OCI-M2 (cell line): ENCODE results near the gene NBPF3.
A peak's percentile ranks its signal among the peaks of the same experiment; 100 is the strongest.
"Not testable (repeated sequence)": the region's sequence is repeated elsewhere in the genome, so short reads cannot be mapped to it uniquely, and the experiment has no call there.

ENCODE experiments used
- DNase-seq: peaks from one replicate; lab custom pipeline; 2025; ENCODE audit not compliant: unreplicated experiment; lab: John Stamatoyannopoulos, UW

NBPF3 gene

DNA sequence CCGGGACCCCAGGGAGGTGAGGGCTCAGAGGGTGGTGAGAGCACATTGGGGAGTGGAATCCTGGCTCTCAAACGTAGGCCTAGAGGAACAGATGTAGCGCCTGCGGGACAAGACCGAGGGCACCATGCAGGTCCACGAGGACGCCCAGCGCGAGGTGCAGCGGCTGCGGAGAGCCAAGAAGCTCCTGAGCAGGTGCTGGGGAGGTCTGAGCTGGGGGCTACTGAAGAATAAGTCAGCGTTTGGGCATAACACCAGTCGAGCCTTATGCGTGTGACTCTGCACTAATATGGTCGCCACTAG, 2.6 kb upstream of the NBPF3 start:
- DNase-seq: no peak

DNA sequence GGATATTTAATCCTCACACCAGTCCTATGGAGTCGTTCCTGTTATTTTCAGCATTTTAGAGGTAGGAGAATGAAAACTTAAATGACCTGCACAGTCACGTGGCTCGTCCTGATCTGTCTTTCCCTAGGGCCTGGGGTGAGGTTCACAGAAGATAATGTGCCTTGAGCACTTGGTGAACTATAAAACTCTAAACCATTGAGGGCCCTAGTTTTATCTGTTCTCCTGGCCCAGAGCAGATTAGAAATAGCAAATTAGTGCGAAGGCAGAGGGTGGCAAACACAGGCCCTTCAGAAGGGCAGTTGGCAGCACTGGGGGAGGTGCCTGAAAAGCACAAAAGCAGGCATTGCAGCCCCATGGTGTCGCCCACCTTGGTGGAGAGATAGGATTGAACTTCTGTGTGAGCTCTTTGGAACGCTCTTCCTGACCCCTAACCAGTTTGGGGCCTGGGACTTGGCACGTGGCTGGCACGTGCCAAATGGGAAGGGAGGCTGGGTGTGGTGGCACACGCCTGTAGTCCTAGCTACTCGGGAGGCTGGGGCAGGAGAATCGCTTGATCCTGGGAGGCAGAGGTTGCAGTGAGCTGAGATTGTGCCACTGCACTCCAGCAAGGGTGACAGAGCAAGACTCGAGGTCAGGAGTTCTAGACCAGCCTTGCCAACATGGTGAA, 1.2 kb upstream of the NBPF3 start:
- DNase-seq: not testable (repeated sequence)

DNA sequence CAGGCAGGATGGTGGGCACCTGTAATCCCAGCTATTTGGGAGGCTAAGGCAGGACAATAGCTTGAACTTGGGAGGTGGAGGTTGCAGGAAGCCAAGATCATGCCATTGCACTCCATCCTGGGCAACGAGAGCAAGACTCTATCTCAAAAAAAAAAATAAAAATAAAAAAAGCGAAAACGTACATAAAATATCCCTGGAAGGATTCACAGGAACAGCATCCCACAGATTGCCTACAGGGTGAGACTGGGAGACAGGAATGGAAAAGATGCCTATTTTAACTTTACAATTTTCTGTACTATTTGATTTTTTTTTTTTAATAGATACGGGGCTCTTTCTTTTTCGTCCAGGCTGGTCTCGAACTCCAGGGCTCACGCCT, 604 bp upstream of the NBPF3 start:
- DNase-seq: no peak

DNA sequence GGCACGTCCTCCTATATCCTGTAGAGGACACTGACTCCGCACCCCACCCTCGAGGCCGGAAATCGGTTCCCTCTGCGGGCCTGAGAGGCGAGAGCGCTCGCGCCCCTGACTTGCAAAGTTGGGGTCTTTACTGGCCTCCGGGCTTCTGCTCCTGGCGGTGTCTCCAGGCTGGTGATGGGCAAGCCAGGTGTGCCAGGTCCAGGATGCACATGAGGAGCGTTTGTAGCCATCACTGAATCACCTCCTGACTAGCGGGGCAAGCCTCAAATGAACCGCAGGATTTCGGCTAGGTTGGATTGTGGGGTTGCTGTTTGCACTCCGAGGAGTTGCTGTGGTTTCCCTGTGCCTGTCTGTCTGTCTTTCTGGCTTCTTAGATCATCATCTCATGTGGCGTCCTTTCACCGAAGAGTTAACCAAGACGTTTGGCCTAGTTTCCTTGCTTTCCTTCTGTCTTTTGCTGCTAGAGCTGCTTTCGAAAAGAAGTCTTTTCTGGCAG, 741 bp downstream of the NBPF3 start:
- not testable (repeated sequence) for DNase-seq

DNA sequence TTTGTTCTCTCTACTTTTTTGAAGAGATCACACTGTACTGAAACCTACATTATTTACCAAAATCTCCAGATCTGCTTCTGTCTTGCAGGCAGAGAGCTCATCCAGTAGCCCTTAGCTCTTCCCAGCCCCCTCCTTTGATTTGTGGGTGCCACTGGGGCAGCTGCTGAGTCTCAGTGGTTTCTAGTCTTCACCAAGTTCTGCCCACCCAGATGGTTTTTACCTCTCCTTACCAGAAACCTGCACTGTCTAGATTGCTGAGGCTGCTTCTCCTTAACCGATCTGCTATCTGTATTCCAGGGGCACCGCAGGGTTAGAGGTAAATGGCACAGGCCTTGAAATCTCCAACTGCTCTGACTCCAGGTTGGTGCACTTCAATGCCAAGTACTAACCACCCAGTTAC, 6.7 kb downstream of the NBPF3 start:
- not testable (repeated sequence) for DNase-seq

DNA sequence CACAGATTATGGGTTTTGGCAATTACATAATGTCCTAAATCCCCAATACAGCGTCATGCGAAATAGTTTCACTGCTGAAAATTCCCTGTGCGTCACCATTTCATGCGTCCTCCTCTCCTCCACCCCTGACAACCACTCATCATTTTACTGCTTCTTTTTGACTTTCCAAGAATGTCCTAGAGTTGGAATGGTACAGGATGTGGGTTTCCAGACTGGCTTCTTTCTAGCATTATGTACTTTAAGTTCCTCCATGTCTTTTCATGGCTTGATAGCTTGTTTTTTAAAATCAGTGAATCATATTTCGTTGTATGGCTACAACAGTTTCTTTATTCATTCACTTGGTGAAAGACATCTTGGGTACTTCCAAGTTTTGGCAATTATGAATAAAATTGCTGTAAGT, 7.4 kb downstream of the NBPF3 start:
- no peak for DNase-seq

DNA sequence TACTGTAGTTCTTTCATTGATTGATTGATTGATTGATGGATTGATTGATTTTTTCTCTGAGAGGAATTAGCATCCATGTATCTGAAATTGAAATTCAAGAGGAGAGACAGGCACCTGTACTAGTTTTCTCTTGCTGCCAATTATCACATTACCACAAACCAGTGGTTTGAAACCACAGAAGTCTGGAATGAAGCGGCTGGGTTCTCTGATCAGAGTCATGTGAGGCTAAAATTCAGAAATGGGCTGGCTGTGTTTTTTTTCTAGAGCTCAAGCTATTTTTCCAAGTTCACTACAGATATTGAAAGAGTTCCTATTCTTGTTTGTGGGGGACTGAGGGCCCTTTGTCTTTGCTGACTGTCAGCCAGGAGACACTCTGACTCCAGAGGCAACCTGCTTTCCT, 10.0 kb downstream of the NBPF3 start:
- DNase-seq: no peak

DNA sequence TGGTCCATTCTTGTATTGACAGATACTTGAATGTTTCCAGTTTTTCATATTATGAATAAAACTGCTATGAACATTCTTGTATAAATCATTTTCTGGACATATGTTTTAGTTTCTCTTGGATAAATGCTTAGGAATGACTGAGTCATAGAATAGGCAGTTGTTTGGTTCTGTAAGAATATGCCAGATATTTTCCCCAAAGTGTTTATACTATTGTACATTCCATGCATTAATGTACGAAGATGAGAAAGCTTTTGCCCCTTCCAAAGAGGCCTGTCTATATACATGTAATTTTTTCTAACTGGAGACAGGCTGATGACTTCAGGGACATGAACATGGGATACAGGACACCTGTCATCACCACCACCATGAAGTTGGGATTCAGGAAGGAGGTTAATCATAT, 11.3 kb downstream of the NBPF3 start:
- no peak for DNase-seq

DNA sequence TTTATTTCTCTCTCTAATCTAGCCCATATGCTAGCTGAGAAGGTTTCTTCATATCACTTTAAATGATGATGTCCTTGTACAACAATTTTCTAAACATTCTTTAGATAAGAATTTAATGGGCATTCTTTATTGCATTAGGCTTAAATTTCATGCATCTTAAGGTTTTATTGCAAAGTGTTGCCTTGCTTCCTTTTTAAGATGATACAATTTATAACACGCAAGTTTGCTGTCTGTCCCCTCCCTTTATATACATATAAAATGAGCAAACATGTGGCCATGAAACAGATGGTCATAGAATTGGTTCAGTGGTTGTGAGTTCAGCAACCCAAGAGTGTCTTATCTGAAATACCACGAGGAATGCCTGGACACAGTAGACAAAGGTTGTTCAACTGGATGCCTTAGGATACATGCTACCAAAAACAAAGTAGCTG, 12.1 kb downstream of the NBPF3 start:
- peak; percentile 21 for DNase-seq

DNA sequence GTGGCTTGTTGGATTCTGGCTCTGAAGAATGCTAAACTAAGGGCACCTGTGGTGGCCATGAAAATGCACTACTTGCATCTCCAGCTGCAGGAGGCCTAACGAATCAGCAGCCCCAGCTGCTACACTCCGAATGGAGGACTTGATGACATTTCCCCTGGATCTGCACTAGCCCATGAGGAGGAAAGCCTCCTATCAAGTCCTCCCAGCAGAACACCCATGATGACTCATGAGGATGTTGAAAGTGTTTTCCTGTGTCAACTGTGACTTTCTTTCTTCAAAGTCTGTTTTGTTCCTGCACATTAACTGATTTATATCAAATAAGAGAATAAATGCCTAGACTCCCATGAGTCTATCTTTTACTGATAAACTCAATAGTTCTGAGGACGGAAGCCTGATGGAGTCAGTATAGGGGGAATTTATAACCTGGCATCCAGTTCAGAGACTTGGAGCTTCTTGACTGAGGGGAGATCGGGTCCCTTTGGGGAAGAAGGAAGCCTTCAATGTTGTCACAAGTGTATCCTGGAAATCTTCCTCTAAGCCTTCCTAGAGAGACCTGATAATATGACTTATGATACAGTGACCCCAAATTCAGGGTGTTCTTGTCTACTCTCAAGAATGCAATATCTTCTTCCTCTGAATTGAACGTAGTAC, 14.2 kb downstream of the NBPF3 start:
- peak; percentile 18 for DNase-seq

DNA sequence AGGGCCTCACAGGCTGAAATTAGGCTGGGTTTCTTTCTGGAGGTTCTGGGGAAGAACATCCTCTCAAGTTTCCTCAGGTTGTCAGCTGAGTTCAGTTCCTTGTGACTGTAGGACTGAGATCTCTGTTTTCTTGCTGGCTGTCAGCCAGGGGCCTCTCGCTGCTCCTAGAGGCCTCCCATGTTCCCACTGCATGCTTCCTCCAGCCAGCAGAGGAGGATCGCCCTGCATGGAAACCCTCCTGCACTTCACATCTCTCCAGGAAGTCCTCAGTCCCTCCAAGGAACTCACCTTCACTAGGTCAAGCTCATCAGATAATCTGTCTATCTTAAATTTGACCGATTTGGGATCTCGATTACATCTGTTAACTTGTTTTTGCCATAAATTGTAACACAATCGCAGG, 15.0 kb downstream of the NBPF3 start:
- not testable (repeated sequence) for DNase-seq

DNA sequence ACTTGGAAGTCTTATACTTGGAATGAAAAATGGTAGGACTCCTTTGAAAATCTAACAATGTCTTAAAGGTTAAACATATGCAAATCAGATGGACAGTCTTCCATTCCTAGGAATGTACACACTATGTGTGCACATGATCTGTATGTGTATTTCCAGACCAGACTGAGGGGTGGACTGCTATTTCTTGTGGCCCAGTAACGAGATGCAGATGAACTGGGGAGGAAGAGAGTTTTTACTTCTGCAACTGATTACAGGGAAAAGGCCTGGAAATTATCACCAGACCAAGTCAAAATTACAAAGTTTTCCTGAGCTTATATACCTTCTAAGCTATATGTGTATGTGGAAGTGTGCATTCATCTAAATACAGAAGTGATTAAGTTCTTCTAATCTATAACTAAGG, 17.7 kb downstream of the NBPF3 start:
- no peak for DNase-seq

DNA sequence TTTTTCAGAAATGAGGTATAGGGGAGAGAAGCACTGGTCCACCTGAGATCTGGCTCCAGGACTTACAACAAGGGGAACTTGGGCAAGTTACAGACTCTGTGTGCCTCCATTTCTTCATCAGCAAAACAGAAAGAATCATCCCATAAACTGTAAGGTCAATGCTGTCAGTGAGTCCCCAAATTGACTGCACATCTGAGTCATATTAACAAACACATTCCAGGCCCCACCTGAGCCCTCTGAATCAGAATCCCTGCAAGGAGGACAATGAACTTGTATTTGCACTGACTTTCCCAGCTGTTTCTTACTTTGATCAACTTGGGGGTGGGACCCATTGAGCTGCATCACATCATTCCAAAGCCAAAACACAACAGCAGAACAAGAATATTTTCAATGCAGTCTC, 25.2 kb downstream of the NBPF3 start:
- not testable (repeated sequence) for DNase-seq

DNA sequence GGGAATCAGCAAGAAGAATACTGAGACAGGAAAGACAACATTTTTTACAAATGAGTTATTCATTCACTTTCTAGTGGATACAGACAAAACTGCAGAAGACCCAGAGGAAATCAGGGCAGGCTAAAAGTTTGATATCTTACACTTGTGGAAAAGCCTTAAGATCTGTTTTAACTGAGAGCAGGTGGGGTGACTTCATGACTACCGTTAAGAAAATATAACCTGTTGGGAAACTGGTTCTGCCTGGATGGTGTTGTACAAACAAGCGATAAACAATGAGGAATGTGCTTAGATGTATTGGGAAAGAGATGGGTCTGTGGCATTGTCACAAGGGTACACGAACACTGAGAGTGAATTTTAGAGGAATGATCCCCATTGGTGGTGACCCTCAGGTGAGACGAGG, 28.0 kb downstream of the NBPF3 start:
- DNase-seq: not testable (repeated sequence)

DNA sequence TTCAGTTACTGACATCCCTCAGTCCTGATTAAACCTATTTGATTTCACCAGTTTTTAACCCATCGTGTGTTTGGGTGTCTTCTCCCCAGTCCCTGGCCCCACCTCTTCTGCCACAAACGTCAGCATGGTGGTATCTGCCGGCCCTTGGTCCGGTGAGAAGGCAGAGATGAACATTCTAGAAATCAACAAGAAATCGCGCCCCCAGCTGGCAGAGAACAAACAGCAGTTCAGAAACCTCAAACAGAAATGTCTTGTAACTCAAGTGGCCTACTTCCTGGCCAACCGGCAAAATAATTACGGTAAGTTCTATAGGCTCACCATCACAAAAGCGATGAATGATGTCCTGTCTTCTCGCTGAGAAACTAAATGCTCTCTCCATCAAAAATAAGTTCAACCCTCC, 28.7 kb downstream of the NBPF3 start:
- no peak for DNase-seq

DNA sequence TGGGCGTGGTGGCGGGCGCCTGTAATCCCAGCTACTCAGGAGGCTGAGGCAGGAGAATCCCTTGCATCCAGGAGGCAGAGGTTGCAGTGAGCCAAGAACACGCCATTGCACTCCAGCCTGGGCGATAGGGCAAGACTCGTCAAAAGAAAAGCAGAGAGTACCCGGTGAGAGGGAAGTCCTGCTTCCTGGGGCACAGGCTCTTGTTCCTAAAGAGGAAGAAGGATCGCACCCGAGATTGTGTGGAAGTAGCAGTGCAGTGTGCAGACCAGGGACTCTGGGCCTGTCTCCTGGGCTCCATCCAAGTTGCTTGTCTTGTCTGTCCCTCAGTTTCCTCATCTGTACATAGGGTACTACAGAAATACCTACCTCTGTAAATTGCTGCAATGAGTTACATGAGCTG, 29.6 kb downstream of the NBPF3 start:
- DNase-seq: no peak

DNA sequence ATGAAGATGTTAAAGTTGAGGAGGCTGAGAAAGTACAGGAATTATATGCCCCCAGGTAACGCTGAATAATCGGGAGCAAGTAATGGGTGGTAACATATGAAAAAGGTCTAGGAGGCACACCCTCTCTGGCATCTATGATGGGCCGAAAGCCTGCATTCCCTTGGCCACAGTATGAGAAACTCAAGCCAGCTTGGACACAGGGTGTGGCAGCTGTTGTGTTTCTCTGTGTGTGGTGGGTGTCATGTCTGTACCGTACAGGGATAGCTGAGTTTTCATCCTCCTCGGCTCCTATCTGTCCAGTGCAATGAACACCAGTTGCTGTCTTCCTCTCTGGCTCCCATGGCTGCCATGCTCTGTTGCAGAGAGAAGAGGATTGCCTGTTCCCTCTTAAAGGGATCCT, 32.9 kb downstream of the NBPF3 start:
- no peak for DNase-seq

DNA sequence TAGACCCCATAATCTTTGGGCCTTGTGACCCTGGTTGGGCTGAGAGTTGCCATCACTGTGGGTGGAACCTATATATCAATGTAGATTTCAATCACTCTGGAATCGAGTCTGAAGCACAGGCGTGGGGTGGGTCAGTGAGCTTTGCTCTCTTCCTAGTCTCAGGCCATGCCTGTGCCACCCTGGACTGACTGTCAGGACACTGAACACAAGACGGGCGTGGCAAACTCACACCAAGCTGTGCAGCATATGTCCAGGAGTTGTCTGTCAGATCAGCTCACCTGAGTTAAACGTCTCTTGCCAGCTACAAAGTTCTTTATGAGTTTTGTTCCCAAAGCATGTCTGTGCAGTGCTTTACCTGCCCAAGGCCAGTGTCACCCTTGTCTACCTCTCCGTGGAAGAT, 38.4 kb downstream of the NBPF3 start:
- no peak for DNase-seq

DNA sequence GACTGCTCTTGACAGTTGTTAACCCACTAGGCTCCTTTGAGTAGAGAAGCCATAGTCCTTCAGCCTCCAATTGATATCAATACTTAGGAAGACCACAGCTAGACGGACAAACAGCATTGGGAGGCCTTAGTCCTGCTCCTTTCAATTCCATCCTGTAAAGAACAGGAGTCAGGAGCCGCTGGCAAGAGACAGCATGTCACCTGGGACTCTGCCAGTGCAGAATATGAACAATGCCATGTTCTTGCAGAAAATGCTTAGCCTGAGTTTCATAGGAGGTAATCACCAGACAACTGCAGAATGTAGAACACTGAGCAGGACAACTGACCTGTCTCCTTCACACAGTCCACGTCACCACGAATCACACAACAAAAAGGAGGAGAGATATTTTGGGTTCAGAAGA, 43.9 kb downstream of the NBPF3 start:
- not testable (repeated sequence) for DNase-seq

DNA sequence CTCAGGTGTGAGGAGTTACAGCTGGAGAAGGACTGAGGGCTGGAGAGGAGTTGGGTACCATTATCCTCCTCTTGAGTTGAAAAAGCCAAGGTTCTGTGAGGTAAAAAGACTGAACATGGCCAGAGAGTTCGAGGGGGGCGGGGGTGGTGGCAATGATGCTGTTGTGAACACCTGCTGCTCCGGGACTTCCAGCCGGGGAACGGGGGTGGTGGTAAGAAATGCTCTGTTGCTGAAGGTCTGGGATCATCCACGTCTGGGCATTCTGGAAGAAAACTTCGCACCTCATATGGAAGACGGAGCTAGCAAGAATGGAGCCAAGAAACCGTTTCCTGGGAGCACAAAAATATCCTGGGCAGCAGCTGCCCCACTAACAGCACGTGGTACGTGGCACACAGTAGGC, 49.2 kb downstream of the NBPF3 start:
- DNase-seq: no peak

DNA sequence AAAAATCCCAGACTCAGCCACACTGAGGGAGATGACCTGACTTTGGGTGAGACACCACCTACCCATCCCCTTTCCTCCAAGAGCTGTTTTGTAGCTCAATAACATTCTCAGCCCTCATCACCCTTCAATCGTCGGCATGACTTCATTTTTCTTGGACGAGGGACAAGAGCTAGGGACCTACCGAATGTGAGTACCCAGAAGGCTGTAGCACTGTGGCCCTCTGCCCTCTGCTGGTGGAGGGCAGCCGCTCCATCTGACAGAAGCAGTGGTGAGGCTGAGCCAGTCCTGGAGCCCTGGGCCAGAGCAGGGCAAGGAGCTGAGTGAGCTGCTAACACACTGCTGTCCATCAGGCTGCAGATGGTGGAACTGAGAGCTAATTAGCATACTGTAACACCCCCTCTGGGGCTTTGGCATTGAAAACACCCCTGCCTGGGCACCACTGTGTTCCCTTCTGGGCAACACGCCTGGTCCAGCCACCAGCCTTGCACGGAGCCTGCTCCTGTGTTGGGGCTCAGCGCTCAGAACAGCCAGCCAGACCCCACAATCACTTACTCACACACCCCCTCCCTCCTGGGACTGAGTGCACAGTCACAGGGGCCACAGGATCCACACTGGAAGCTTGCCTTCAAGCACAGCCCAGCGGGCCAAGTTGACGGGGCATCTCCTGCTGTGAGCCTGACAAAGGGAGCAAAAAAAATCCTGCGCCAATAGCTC, 51.0 kb downstream of the NBPF3 start:
- no peak for DNase-seq
